Stimulated activated CD8-positive, alpha-beta memory T cell treated with anti-CD3 and anti-CD28 coated beads, Interleukin-12 subunit alpha, Interleukin-12 subunit beta, amount 100 ng/mL, for 1 hour (primary cell): ENCODE results near the gene TF.
"Not testable (repeated sequence)": the region's sequence is repeated elsewhere in the genome, so short reads cannot be mapped to it uniquely, and the experiment has no call there.

Experiments used
- DNase-seq: peaks from one replicate; pipeline ENCODE4 v3.0.0-alpha.2; 2020; ENCODE audit warnings: low read depth

Gene TF

DNA sequence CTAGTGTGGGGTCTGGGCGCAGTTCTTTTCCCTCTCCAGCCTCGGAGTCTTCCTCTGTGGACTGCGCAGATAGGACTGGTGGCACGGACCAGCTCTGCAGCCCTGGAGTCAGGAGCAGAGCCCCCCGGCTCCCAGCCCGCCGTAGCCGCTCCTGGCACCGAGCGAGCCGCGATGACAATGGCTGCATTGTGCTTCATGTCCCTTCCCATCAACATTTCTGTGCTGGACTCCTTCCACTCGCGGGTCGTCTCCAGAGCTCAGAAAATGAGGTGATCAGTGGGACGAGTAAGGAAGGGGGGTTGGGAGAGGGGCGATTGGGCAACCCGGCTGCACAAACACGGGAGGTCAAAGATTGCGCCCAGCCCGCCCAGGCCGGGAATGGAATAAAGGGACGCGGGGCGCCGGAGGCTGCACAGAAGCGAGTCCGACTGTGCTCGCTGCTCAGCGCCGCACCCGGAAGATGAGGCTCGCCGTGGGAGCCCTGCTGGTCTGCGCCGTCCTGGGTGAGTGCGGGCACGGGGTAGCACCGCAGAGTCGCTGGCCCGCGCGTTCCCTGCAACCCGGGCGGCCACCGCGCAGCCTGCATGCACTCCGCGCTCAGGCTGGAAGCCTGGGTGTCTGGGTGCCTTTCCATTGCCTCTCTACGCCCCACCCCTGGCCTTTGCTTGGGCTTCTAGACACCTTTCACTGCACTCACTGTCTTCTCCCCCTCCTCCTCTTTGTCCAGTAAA lies at the start of gene TF:
Gene TF (plus strand): TSS at position 413 of the 731 bp plus-strand sequence. CDS start 48 bp downstream, at position 461.
- DNase-seq = no peak

DNA sequence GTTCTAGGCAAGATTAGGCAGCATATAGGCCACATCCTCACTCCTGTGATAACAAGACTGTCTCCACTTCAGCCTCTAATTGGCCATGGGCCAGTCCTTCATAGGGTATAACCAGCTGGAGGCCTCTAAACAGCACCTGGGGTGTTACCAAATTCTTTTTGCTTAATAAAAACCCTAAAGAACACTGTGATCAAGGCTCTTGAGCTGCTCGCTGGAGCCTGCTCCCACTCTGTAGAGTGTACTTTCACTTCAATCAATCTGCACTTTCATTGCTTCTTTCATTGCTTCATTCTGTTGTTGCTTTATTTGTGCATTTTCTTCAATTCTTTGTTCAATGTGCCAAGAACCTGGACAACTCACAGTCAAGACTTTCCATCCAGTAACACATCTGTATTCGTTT lies 48.2 kb upstream of the TF start:
- DNase-seq = no peak

DNA sequence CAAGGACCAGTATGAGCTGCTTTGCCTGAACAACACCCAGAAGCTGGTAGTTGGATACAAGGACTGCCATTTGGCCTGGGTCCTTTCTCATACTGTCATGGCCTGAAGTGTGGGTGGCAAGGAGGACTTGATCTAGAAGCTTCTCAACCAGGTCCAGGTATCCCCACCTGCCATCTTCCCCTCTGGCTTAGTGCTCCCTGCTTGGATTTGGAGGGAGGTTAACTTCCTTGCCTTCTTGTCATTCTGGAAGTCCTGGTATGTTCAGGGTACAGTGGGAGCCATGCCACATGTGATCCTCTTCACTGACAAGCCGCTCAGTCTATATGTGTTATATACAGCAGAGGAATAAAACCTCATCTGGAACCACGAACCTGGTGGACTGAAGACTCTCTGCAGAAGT lies 46.7 kb upstream of the TF start:
- no peak for DNase-seq

DNA sequence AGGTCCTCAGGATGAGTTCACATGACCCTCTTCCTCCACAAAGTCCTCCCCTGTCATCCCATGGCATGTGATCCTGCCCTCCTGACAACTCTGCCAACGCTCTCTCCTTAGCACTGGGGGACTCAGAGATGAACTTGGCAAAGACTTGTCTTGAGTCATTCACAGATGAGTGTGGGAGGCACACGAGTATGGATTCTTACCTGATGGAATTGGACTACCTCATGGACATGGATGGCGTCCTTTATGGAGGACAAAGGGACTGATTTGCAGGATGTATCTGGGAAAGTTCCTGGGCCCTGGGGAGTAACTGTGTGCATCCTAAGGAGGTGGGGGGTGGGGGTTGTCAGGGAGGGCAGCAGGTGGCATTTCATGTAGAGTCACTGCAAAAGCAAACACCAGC lies 46.3 kb upstream of the TF start:
- DNase-seq = no peak

DNA sequence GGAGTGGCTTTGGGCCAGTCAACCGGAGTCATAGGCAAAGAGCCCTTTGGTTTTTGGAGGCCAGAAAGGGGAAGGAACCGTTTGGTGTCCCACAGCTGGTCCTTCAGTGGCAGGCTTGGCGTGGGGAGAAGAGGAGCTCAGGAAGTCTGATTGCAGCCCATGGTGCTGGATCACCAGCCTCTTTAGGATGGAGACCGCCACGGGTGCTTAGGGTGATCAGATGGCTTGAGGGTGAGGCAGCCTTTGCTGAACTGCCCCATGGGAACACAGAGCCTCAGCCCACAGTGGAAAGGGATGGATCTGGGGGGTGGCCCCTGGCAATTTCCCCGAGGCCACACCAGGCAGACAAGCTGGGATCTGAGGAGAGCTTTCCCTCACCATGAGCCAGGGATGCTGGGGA lies 45.8 kb upstream of the TF start:
- DNase-seq = no peak

DNA sequence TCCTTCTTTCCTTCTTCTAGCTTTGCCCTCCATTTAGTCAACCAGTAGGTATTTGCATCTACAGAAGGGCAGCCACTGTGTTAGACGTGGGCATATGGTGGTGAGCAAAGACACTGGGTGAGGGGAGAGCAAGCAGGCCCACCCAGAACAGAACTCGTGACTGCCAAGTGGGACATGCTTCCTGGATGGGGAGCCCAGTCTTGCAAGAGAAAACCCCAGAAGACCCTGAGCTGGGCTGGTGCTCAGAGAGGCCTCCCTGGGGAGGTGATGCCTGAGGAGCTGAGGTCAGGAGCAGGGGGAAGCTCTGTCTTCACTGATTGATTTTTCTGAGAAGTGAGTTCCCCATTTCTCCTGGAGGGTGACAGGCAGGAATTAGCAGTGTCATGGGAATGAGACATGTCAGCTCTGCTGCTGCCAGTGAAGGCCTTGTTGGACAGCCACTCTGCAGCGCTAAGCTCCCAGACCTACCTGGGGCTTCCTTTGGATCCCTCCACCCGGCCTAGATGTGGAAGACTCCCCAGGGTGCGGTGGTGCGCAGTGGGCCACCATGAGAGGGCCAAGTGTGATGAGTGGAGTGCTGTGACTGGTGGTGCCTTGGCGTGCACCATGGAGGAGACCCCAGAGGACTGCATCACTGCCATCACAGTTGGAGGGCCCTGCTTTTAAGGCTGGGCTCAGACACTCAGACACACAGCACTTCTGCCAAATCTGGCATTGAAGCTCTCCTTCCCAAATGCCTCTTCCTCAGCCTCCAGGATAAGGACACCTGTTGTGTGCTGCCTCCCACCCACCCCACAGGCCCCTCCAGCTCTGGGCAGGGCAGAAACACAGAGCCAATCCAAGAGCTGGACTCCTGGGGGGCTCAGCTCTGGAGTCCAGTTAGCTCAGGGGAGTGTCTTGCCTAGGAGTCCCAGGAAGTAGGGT lies 44.5 kb upstream of the TF start:
- DNase-seq = no peak

DNA sequence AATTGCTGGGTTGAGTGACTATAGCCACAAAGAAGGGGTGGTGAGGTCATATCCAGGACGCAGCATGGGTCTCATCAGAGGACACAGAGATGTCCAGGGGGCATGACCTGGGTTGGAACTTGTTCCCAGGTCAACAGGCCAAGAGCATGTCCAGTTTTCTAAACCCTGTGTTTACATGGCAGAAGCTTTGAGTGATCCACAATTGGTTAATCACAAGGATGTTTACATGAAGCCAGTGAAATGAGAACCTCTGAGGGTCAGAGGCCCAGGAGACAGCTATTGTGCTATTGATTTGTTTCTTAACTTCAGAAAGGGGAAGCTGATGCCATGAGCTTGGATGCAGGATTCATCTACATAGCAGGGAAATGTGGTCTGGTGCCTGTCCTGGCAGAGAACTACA lies 42.3 kb upstream of the TF start:
- no peak for DNase-seq

DNA sequence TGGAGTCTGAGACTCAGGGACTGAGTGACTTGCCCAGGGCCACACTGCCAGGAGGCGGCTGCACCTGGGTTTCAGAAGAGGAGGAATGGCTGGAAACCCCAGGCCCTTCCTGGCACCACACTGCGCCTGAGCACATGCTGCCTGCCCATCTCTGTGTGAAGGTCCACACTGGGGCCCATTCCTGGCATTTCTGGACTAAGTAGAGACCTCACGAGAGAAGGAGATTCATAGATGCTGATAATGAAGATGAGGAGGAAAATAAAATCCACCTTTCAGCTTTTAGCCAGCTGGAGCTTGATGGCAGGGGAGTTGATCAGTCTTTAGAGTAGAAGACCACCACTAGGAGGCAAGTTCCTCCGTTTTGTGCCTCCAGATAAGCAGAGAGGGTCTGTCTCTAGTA lies 40.2 kb upstream of the TF start:
- DNase-seq = no peak

DNA sequence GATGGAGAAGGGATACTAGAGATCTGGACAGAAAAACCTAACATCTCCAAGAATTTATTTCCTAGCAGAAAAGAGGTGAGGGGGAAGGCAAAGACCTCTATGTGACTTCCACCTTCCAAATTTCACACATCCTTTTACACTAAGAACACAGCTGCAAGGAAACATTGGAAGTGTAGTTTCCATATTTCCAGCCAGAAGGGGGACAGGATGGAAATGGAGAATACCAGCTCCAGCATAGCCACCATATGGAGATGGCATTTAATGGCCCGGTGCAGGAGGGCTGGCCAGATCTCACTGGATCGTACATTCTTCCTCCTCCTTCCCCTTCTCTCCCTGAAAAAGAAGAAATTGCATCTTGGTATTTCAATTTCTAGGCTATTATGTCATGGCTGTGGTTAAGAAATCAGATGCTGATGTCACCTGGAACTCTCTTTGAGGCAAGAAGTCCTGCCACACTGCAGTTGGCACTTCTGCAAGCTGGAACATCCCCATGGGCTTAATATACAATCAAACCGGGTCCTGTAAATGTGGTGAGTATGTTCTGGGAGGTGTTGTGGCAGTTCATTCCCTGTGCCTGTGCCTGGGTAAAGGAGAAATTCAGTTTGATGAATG lies 36.9 kb upstream of the TF start:
- DNase-seq = no peak

DNA sequence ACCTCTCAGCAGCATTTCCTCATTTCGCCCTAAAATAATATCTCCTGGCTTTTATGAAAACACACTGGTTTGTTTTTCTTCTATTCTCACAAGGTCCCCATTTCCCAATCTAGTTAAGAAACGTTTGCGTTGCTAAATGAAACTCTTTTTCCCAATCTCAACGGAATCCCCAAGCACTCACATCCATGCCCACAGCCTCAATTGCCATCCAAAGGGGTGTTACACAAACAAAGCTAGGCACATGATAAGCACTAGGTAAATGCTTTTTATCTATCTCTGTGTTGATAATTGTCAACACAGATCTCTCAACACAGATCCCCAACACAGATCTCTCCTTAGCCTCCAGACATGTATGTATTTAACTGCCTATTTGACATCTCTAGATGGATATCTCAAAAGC lies 35.2 kb upstream of the TF start:
- no peak for DNase-seq

DNA sequence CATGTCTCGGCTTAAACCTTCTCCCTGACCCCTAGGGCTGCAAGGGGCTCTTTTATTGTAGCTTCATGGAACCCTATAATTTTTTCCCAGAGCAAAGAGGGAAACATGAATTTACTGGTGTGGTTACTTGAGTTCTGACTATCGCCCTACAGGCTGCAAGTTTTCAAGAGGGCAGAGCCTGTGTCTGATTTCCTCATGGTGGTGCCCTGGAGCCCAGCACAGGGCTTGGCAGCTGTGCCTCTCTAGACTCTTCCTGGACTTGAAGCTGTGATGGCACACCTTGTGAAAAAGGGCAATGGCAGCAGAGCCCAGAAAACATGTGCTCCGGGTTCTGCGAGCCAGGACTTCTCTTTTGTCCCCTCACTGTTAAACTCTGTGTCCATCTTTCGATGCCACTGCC lies 34.2 kb upstream of the TF start:
- no peak for DNase-seq

DNA sequence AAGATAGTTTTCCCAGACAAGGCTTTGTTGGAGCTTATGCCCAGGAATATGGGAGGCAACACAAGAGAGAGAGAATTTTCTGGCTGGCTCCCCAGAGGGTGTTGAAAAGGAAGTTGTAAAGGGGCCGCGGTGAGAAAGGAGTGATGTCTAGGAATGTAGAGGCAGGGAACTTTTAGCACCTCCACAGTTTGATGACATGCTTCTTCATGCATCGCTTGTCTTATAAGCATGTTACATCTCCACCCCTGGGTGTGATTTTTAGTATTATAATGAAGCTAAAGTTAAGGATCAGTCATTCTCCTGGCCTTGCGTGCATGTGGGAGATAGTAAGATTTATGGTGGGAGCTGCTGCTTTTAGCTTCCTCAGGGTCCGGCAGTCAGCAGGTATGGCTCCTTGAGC lies 32.8 kb upstream of the TF start:
- no peak for DNase-seq

DNA sequence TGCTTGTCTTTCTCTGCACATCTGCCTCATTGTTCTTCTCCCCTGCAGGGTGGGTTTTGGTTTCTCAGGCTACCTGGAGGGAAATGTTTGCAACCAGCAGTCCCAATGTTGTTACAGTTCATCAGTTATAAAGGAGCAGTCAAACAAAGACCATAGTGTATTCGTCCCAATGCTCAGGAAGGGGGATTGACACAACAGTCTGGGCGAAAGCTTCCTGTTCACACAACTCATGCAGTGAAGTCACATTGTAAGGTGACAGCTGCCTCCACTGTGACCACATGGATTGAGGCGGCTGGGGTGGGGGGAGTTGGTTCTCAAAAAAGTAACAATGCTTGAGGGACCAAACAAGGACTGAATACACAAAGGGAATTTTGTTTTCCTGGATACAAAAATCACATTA lies 28.8 kb upstream of the TF start:
- no peak for DNase-seq

DNA sequence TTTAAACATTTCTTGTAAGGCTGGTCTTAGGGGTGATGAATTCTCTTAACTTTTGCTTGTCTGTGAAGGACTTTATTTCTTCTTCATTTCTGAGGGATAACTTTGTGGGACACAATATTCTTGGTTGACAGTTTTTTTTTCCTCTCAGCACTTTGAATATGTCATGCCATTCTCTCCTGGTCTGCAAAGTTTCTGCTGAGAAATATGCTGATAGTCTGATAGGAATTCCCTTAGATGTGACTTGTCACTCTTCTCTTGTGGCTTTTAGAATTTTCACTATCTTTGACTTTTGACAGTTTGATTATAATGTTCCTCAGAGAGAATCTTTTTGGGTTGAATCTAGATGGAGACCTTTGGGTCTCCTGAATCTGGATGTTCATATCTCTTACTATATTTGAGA lies 23.3 kb upstream of the TF start:
- DNase-seq = no peak

DNA sequence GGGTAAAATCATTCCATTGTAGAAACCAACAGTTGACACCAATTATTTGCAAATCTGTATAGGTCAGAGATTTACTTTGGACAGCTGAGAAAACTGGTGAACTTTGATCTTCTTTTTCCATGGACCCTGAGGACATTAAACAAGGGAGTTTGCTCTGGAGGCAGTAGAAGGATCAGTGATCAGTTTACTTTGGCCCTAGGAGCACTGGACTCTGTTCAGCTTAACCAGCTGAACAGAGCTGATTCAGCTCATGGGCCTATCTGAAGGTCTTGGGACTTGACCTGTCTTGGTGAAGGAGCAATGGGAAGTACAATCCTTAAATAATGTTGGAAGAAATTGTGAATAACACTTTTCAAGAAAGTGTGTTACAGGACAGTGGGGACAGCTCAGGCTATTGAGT lies 15.2 kb upstream of the TF start:
- no peak for DNase-seq

DNA sequence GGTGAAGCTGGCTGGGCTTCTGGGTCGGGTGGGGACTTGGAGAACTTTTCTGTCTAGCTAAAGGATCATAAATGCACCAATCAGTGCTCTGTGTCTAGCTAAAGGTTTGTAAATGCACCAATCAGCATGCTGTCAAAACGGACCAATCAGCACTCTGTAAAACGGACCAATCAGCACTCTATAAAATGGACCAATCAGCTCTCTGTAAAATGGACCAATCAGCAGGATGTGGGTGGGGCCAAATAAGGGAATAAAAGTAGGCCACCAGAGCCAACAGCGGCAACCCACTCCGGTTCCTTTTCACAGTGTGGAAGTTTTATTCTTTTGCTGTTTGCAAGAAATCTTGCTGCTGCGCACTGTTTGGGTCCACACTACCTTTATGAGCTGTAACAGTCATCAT lies 14.0 kb upstream of the TF start:
- DNase-seq = not testable (repeated sequence)

DNA sequence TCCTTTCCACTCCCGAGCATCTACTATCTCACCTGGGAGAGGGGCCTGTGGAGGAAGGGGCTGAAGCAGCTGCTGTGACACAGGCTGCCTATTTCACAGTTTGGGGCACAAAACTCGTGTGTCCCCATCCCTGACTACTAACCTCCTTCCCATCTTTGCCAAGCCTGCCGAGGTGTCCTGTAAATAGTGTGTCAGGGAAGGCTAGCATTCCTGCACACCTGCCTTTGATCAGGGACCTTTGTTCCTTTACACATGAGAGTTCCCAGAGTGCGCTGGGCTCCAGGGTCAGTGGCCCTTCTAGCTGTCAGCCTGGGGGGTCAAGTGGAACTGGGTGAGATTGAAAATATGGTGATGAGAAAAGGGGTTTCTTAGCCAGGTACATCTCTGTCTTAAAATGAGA lies 13.0 kb upstream of the TF start:
- DNase-seq = no peak

DNA sequence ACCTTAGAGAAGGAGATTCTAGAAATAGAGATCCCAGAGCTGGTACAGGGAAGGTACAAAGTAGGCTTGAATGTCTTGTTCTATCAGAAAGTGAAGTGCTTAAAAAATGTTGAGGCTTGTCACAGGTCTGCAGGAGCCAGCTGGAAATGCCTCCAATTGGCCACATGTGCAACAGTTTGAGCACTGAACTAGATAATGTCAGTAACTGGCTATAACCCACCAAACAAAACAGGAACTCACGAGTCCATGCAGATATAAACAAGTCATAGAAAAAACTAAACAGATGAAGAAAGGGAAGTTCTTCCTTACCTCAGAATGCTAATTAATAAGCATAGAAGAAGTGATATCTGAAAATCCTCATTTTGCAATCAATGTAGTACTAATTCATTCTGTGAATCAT lies 11.9 kb upstream of the TF start:
- DNase-seq = no peak

DNA sequence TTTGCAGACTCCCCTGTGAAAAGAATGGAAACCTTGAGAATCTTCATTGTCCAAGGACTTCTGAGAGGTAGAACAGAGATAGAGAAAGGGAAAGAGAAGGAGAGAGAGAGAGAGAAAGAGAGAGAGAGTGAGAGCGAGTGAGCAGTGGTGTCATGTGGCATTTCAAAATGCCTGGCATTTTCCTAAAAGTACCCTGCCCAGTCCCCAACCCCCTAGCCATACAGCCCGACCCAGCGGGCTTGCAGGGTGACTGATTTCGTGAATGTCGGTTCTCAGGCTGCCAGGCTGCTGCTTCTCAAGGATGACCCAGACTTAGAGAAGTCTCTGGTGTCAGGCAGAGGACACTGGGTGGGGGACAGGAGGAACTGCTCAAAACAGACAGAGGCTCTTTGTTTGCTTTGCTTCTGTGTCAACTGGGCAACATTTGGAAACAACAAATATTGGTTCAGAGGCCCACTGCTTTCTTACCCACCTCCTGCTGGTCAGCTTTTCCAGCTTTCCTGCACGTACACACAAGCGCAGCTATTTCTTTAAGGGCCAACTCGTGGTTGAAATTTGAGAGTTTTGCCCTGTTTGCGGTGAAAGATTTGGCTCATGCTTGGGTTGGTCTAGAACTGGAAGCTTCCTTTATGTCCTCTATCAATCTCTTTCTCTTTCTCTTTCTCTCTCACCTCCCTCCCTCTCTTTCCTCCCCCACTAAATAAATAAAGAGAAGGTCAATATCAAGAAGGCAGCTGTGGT lies 3.7 kb upstream of the TF start:
- no peak for DNase-seq

DNA sequence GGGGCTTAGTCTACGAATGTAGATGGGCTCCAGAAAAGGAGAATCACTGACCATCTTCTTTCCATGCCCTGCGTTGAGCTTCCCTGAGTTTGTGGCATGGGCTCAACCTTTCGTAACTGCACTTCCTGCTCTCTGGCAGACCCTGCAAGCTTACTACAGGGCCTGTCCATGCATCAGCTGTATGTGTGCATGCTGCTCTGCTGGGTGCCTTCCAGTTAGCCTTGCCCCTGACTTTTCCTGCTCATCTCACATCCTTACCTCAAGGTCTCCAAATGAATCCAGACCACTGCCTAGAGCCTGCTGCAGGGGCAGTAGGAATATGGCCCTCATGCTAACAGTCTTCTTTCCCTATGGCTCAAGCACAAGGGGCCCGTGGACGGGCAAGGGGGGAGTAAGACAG lies 2.0 kb upstream of the TF start:
- DNase-seq = no peak

DNA sequence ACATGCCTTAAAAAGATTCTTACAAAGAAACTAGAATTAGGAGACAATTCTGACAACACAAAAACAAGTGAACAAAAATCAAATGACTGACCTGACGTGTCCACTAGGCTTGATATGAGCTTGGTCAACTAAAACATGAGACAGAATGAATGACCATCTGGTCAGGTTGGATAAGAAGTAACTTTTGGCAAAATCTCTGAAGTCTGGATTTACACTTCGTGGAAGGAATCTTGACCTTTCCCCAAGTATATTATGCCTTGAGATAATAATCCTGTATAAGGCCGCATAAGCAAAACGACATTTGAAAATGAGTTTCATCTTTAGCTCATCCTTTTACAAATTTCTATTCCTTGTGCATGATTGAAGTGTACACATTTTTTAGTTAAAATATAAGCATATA lies 1.1 kb upstream of the TF start:
- DNase-seq = no peak

DNA sequence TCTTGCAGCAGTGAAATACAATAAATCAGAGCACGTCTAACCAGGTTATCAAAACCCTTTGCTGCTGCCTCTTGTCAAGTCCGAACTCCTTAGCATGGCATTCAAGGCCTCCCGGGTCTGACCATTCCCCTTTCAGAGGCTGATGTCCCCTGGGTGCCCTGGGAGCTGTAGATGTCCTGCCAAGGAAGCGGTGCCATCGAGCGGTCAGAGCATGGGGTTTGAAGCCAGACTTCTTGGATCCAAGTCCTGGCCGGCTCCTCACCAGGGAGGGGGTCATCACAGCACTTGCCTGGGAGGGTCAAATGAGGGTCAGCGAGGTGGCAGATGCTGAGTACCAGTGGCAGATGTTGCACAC lies 496 bp downstream of the TF start:
- no peak for DNase-seq

DNA sequence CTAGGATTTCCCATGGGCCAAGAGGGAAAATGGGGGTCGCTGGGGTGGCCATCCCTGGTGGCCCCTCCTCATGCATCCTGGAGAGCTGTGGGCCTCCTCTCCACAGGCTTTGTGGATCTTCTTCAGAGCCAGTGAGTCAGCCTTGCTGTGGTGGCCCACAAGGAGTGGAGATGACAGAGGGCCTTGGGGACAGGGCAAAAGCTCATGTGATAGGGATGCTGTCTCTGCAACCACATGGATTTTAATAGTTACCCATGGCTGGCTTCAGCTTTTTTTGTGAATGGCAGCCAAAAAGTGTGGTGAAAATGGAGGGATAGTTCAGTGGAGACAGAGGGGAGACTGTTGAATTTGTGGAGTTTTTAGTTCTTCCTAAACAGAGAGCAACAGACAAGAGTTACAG lies 1.2 kb downstream of the TF start:
- DNase-seq = no peak
